HG03565 (cell line): ENCODE measurements around the gene CREB3.

ENCODE experiments used
- ATAC-seq: cut with Tn5 transposase; IDR thresholded peaks from one replicate; pipeline ENCODE4 v1.9.1; 2021; ENCODE audit warnings: mild to moderate bottlenecking, moderate library complexity; ENCODE audit not compliant: unreplicated experiment

The CREB3 gene

GRCh38 chr9:35732185-35732799, at the start of gene CREB3, which contains the start of gene TLN1:
Gene CREB3, plus strand, starts transcription at chr9:35732666. Its CDS starts 107 bp downstream, at chr9:35732773.
Gene TLN1, minus strand, starts transcription at chr9:35732195. Its CDS starts 6,501 bp downstream, at chr9:35725694.
- ATAC-seq = peak; percentile 70

GRCh38 chr9:35683323-35683722, 49.1 kb upstream of the CREB3 start:
- no peak for ATAC-seq

GRCh38 chr9:35684921-35685320, 47.5 kb upstream of the CREB3 start:
- no peak for ATAC-seq

GRCh38 chr9:35685506-35685905, 47.0 kb upstream of the CREB3 start:
- no peak for ATAC-seq

- no peak for ATAC-seq
Measured at GRCh38 chr9:35686222-35687203, 46.0 kb upstream of the CREB3 start.

GRCh38 chr9:35687306-35687705, 45.2 kb upstream of the CREB3 start:
- ATAC-seq = no peak

GRCh38 chr9:35687972-35688557, 44.4 kb upstream of the CREB3 start:
- ATAC-seq = no peak

GRCh38 chr9:35688558-35689541, 43.6 kb upstream of the CREB3 start:
- no peak for ATAC-seq

GRCh38 chr9:35689542-35690293, 42.7 kb upstream of the CREB3 start, which contains the start of gene TPM2:
Gene TPM2, minus strand, starts transcription at chr9:35689925. Its CDS starts 108 bp downstream, at chr9:35689817.
- ATAC-seq = no peak

GRCh38 chr9:35690294-35690613, 42.2 kb upstream of the CREB3 start:
- no peak for ATAC-seq

GRCh38 chr9:35690614-35691333, 41.7 kb upstream of the CREB3 start:
- ATAC-seq = no peak

GRCh38 chr9:35691334-35691650, 41.2 kb upstream of the CREB3 start:
- no peak for ATAC-seq

- ATAC-seq = no peak
Measured at GRCh38 chr9:35691757-35692301, 40.6 kb upstream of the CREB3 start.

GRCh38 chr9:35695943-35696401, 36.5 kb upstream of the CREB3 start:
- ATAC-seq = no peak

- no peak for ATAC-seq
Measured at GRCh38 chr9:35696520-35697215, 35.8 kb upstream of the CREB3 start.

- no peak for ATAC-seq
Measured at GRCh38 chr9:35697486-35697885, 35.0 kb upstream of the CREB3 start.

GRCh38 chr9:35698231-35698630, 34.2 kb upstream of the CREB3 start:
- ATAC-seq = no peak

GRCh38 chr9:35700031-35700430, 32.4 kb upstream of the CREB3 start:
- ATAC-seq = no peak
